Mesenchymal stem cell (in vitro differentiated cells and primary cell): ENCODE measurements around the gene GALNT16.
A peak's percentile ranks its signal among the peaks of the same experiment; 100 is the strongest.

ENCODE experiments used
- DNase-seq: peaks from one replicate; pipeline ENCODE4 v3.0.0-alpha.2; 2013
- H2AFZ ChIP-seq: one replicate; pipeline ENCODE4 v1.6.1; 2013; ENCODE audit warnings: low read depth, mild to moderate bottlenecking, control low read depth, inconsistent platforms, low read length, moderate library complexity
- H2AK5ac ChIP-seq: 2 replicates; pipeline ENCODE4 v1.6.1; 2013; ENCODE audit warnings: low read length, moderate library complexity, mild to moderate bottlenecking, inconsistent platforms; ENCODE audit not compliant: severe bottlenecking
- H2BK120ac ChIP-seq: one replicate; pipeline ENCODE4 v1.6.1; 2013; ENCODE audit warnings: low read depth, mild to moderate bottlenecking, inconsistent platforms, low read length, moderate library complexity
- H2BK12ac ChIP-seq, 2 experiments: one replicate each; pipeline ENCODE4 v1.6.1; 2013; ENCODE audit warnings: inconsistent platforms in 2 of 2, low read length in 2 of 2, mild to moderate bottlenecking in 2 of 2, moderate library complexity in 2 of 2, control low read depth in 1 of 2
- H2BK15ac ChIP-seq: one replicate; pipeline ENCODE4 v1.6.1; 2013; ENCODE audit warnings: mild to moderate bottlenecking, low read depth, inconsistent platforms; ENCODE audit not compliant: poor library complexity, severe bottlenecking
- H2BK5ac ChIP-seq: 2 replicates; pipeline ENCODE4 v1.6.1; 2013; ENCODE audit warnings: low read depth, mild to moderate bottlenecking, low read length, control low read depth, inconsistent platforms; ENCODE audit not compliant: poor library complexity, severe bottlenecking
- H3K14ac ChIP-seq, 2 experiments: one replicate each; pipeline ENCODE4 v1.6.1; 2013; ENCODE audit warnings: inconsistent platforms in 2 of 2, low read length in 2 of 2, control low read depth in 1 of 2, mild to moderate bottlenecking in 1 of 2, moderate library complexity in 1 of 2
- H3K18ac ChIP-seq, 2 experiments: one replicate each; pipeline ENCODE4 v1.6.1; 2013; ENCODE audit warnings: inconsistent platforms in 2 of 2, low read length in 2 of 2, control low read depth in 1 of 2, low read depth in 1 of 2, mild to moderate bottlenecking in 1 of 2
- H3K23ac ChIP-seq, 2 experiments: one replicate each; pipeline ENCODE4 v1.6.1; 2013; ENCODE audit warnings: inconsistent platforms in 2 of 2, low read length in 2 of 2, mild to moderate bottlenecking in 2 of 2, moderate library complexity in 2 of 2, control low read depth in 1 of 2
- H3K27ac ChIP-seq: 2 replicates; pipeline ENCODE4 v1.5.1; 2013; ENCODE audit warnings: mild to moderate bottlenecking, moderate library complexity, low read length, control low read depth, inconsistent platforms; ENCODE audit not compliant: poor library complexity, severe bottlenecking
- H3K27me3 ChIP-seq, 2 experiments: 2 replicates each; pipeline versions ENCODE4 v1.6.1 to v1.7.0; 2013; ENCODE audit warnings: low read length in 2 of 2, mild to moderate bottlenecking in 2 of 2, moderate library complexity in 2 of 2, control low read depth in 1 of 2, inconsistent platforms in 1 of 2; ENCODE audit not compliant: control insufficient read depth in 1 of 2, insufficient read depth in 1 of 2
- H3K36me3 ChIP-seq, 2 experiments: 2 replicates each; pipeline versions ENCODE4 v1.6.1 to v1.7.0; 2013; ENCODE audit warnings: low read length in 2 of 2, control low read depth in 1 of 2, inconsistent platforms in 1 of 2, low read depth in 1 of 2, mild to moderate bottlenecking in 1 of 2; ENCODE audit not compliant: insufficient read depth in 2 of 2, control insufficient read depth in 1 of 2
- H3K4ac ChIP-seq, 2 experiments: one replicate each; pipeline ENCODE4 v1.6.1; 2013; ENCODE audit warnings: inconsistent platforms in 2 of 2, low read length in 2 of 2, mild to moderate bottlenecking in 2 of 2, moderate library complexity in 2 of 2, control low read depth in 1 of 2, low read depth in 1 of 2
- H3K4me1 ChIP-seq: 2 replicates; pipeline ENCODE4 v1.6.1; 2013; ENCODE audit warnings: low read depth, low read length, control low read depth; ENCODE audit not compliant: control insufficient read depth, insufficient read depth
- H3K4me2 ChIP-seq: 2 replicates; pipeline ENCODE4 v1.6.1; 2013; ENCODE audit warnings: low read length, mild to moderate bottlenecking, inconsistent platforms; ENCODE audit not compliant: poor library complexity, severe bottlenecking
- H3K4me3 ChIP-seq, 2 experiments: 2 replicates each; pipeline versions ENCODE4 v1.5.1 to v1.7.0; 2013; ENCODE audit warnings: low read length in 2 of 2, mild to moderate bottlenecking in 2 of 2, control low read depth in 1 of 2, low read depth in 1 of 2; ENCODE audit not compliant: insufficient read depth in 1 of 2
- H3K79me1 ChIP-seq: replicated peaks from 2 replicates; pipeline ENCODE4 v1.6.1; 2013; ENCODE audit warnings: mild to moderate bottlenecking, control low read depth, low read length, inconsistent platforms; ENCODE audit not compliant: poor library complexity, severe bottlenecking
- H3K9ac ChIP-seq: 2 replicates; pipeline ENCODE4 v1.7.0; 2013; ENCODE audit warnings: mild to moderate bottlenecking, low read length, moderate library complexity
- H3K9me3 ChIP-seq: 2 replicates; pipeline ENCODE4 v1.7.0; 2013; ENCODE audit warnings: mild to moderate bottlenecking, low read length; ENCODE audit not compliant: control insufficient read depth
- H4K8ac ChIP-seq: one replicate; pipeline ENCODE4 v1.6.1; 2013; ENCODE audit warnings: inconsistent platforms, mild to moderate bottlenecking, low read length, moderate library complexity
- H4K91ac ChIP-seq: one replicate; pipeline ENCODE4 v1.6.1; 2013; ENCODE audit warnings: mild to moderate bottlenecking, low read length, inconsistent platforms
- WGBS: methylation state at CpG from one replicate; pipeline ENCODE4 v1.1.7; 2013; ENCODE audit warnings: mixed read lengths; 5-methylcytosine and 5-hydroxymethylcytosine counted together

Gene GALNT16

GRCh38 chr14:69252851-69253250 lies 7.1 kb upstream of the GALNT16 start:
- no peak overlapping the region for H3K4ac ChIP-seq
- H2BK5ac ChIP-seq: no peak overlapping the region
- no peaks in the 10 kb centered on the region for H3K79me1 ChIP-seq
- H3K18ac ChIP-seq: no peak overlapping the region
- H4K8ac ChIP-seq: no peak overlapping the region
- DNase-seq: no peak
- H3K9me3 ChIP-seq: no peaks in the 10 kb centered on the region
- no peak overlapping the region for H3K14ac ChIP-seq
- WGBS: 68% methylated on average over 3 of the region's 3 CpGs
- no peak overlapping the region for H3K27ac ChIP-seq
- peaks cover 16 to 42% of the 10 kb centered on the region in 2 experiments for H3K27me3 ChIP-seq
- H2AFZ ChIP-seq: no peak overlapping the region
- no peak overlapping the region for H3K9ac ChIP-seq
- no peak overlapping the region for H3K23ac ChIP-seq
- no peaks in the 10 kb centered on the region for H3K36me3 ChIP-seq
- H2AK5ac ChIP-seq: no peak overlapping the region
- no peak overlapping the region for H2BK120ac ChIP-seq
- no peak overlapping the region for H4K91ac ChIP-seq
- no peak overlapping the region for H2BK15ac ChIP-seq
- H3K4me1 ChIP-seq: no peaks in the 10 kb centered on the region
- H3K4me2 ChIP-seq: no peak overlapping the region
- H3K4me3 ChIP-seq: no peak overlapping the region
- no peak overlapping the region for H2BK12ac ChIP-seq

- peak overlapping the region; percentile 60 for H3K9ac ChIP-seq
- peak overlapping the region in 1 of 2 experiments; percentile 81 for H3K4me3 ChIP-seq
- no peak overlapping the region for H2BK120ac ChIP-seq
- peak overlapping the region; percentile 98 for H3K4me2 ChIP-seq
- H2AK5ac ChIP-seq: no peak overlapping the region
- no peak overlapping the region for H4K8ac ChIP-seq
- WGBS: 16% methylated on average over 14 of the region's 14 CpGs
- no peak overlapping the region for H2BK5ac ChIP-seq
- no peak overlapping the region for H3K18ac ChIP-seq
- H2BK15ac ChIP-seq: no peak overlapping the region
- no peaks in the 10 kb centered on the region for H3K9me3 ChIP-seq
- H2BK12ac ChIP-seq: no peak overlapping the region
- H3K79me1 ChIP-seq: no peaks in the 10 kb centered on the region
- H3K27me3 ChIP-seq: peaks cover 35 to 77% of the 10 kb centered on the region in 2 experiments
- H3K4me1 ChIP-seq: peaks cover 20% of the 10 kb centered on the region
- DNase-seq: no peak
- no peak overlapping the region for H3K27ac ChIP-seq
- peaks cover 0 to 2% of the 10 kb centered on the region in 2 experiments for H3K36me3 ChIP-seq
- no peak overlapping the region for H4K91ac ChIP-seq
- no peak overlapping the region for H3K14ac ChIP-seq
- no peak overlapping the region for H2AFZ ChIP-seq
- no peak overlapping the region for H3K4ac ChIP-seq
- H3K23ac ChIP-seq: no peak overlapping the region
These were observed 811 bp upstream of the GALNT16 start for GRCh38 chr14:69259168-69259526.

GRCh38 chr14:69260190-69260860 lies 367 bp downstream of the GALNT16 start:
- no peak overlapping the region for H2BK120ac ChIP-seq
- H3K14ac ChIP-seq: peak overlapping the region in 1 of 2 experiments; percentile 85
- H3K4me2 ChIP-seq: peak overlapping the region; percentile 98
- peaks cover 20% of the 10 kb centered on the region for H3K4me1 ChIP-seq
- H3K27ac ChIP-seq: no peak overlapping the region
- H2BK12ac ChIP-seq: no peak overlapping the region
- peak overlapping the region; percentile 7 for H4K8ac ChIP-seq
- DNase-seq: peak; percentile 53
- no peak overlapping the region for H2BK5ac ChIP-seq
- peak overlapping the region; percentile 29 to 62 for H3K18ac ChIP-seq
- peak overlapping the region; percentile 42 for H2AFZ ChIP-seq
- H3K36me3 ChIP-seq: peaks cover 0 to 2% of the 10 kb centered on the region in 2 experiments
- WGBS: 1% methylated on average over 51 of the region's 78 CpGs
- H3K9ac ChIP-seq: peak overlapping the region; percentile 86
- H3K79me1 ChIP-seq: no peaks in the 10 kb centered on the region
- H3K4ac ChIP-seq: no peak overlapping the region
- H3K4me3 ChIP-seq: peak overlapping the region; percentile 39 to 81
- H2BK15ac ChIP-seq: peak overlapping the region; percentile 12
- no peaks in the 10 kb centered on the region for H3K9me3 ChIP-seq
- no peak overlapping the region for H4K91ac ChIP-seq
- H2AK5ac ChIP-seq: no peak overlapping the region
- peaks cover 35 to 79% of the 10 kb centered on the region in 2 experiments for H3K27me3 ChIP-seq
- peak overlapping the region in 1 of 2 experiments; percentile 53 for H3K23ac ChIP-seq

- H3K27me3 ChIP-seq: peaks cover 34 to 81% of the 10 kb centered on the region in 2 experiments
- H3K4me2 ChIP-seq: peak overlapping the region; percentile 98
- H3K4me1 ChIP-seq: peaks cover 20% of the 10 kb centered on the region
- DNase-seq: no peak
- H2BK12ac ChIP-seq: no peak overlapping the region
- H2AFZ ChIP-seq: peak overlapping the region; percentile 42
- peak overlapping the region; percentile 48 for H4K8ac ChIP-seq
- no peak overlapping the region for H3K27ac ChIP-seq
- peak overlapping the region; percentile 39 to 81 for H3K4me3 ChIP-seq
- peak overlapping the region in 1 of 2 experiments; percentile 62 for H3K18ac ChIP-seq
- peak overlapping the region; percentile 53 for H4K91ac ChIP-seq
- no peak overlapping the region for H2BK15ac ChIP-seq
- H3K36me3 ChIP-seq: peaks cover 0 to 2% of the 10 kb centered on the region in 2 experiments
- H2BK120ac ChIP-seq: no peak overlapping the region
- WGBS: 2% methylated on average over 57 of the region's 64 CpGs
- H3K14ac ChIP-seq: peak overlapping the region in 1 of 2 experiments; percentile 85
- peak overlapping the region in 1 of 2 experiments; percentile 53 for H3K23ac ChIP-seq
- no peak overlapping the region for H2BK5ac ChIP-seq
- peak overlapping the region; percentile 86 for H3K9ac ChIP-seq
- no peak overlapping the region for H2AK5ac ChIP-seq
- no peaks in the 10 kb centered on the region for H3K9me3 ChIP-seq
- no peak overlapping the region for H3K4ac ChIP-seq
- H3K79me1 ChIP-seq: no peaks in the 10 kb centered on the region
These were observed 1.1 kb downstream of the GALNT16 start for GRCh38 chr14:69260861-69261564.
